Measurements from ENCODE around the gene CASKIN1.

The CASKIN1 gene

GRCh38 chr16:2173366-2173765 lies 23.0 kb downstream of the CASKIN1 start:
- DNase-seq, result no peak

- no peak for DNase-seq
Measured at GRCh38 chr16:2172688-2173335, 23.6 kb downstream of the CASKIN1 start.

- DNase-seq, result no peak
Measured at GRCh38 chr16:2171601-2172178, 24.7 kb downstream of the CASKIN1 start.

GRCh38 chr16:2170587-2171435 lies 25.6 kb downstream of the CASKIN1 start:
- DNase-seq, result no peak

DNA sequence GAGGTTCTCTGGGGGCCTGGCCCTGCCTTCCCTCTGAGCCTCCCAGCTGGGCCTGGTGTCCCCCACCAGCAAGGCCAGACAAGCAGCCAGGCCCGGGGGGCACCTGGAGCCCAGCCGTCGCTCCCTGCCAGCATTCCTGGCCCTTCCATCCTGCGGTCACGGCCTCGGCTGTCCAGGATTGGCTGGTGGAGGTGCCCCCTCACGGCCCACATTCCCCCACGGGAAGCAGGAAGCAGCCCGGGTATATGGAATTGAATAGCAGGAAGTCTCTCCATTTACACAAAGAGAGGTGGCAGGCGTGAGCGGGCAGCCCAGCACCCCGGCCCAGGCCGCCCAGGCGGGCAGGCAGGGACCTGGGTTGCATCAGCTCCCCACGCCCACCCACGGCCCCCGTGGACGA lies 26.3 kb downstream of the CASKIN1 start:
- no peak for DNase-seq

- DNase-seq, result no peak
Measured at GRCh38 chr16:2167068-2167638, 29.3 kb downstream of the CASKIN1 start.

GRCh38 chr16:2166263-2167067 lies 29.9 kb downstream of the CASKIN1 start:
- DNase-seq, result no peak

DNA sequence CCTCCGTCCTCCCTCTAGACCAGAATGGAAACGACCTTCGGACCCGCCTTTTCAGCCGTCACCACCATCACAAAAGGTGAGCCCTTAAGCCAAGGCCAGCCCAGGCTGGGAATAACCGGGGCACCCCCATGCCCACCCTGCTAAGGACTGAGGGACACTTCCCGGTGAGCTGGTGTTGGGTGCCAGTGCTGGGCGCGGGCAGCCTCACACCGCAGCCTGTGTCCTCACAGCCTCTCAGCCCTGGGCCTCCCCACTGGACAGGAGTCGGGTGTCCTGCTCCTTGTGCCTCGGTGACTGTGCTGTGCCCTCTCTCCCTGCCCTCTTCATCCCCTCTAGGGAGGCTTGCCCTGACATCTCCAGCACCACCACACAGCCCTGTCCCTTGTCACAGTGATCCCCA lies 30.5 kb downstream of the CASKIN1 start:
- no peak for DNase-seq

DNA sequence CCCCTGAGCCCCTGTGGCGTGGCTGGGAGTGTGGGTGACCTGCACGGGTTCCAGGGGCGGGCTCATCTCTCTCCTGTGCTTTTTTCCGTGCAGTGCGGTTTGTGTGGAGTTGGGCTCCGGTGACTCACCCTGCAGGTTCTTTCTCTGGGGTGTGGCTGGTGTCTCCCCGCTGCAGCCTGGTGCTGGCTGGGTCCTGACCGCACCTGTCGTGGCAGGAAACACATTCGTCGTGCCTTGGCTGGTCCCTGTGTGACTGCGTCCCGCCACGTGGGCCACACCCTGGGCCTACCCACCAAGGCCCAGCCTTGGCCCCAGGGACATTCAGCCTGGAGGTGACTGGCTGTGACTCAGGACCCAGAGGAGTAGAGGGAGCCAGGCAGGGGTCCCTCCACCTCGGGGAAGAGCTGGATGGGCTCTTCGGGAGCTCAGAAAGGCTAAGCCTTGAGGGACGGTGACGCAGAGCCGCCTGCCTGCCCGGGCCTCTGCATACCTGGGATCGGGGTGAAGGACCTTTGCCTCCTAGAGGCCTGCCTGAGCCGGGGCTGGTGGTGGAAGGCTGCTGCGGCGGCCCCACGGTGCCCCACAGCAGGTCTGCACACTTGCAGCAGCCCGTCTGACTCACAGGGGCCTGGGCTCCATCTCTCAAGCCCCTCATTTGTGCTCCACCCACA lies 33.1 kb downstream of the CASKIN1 start:
- no peak for DNase-seq

DNA sequence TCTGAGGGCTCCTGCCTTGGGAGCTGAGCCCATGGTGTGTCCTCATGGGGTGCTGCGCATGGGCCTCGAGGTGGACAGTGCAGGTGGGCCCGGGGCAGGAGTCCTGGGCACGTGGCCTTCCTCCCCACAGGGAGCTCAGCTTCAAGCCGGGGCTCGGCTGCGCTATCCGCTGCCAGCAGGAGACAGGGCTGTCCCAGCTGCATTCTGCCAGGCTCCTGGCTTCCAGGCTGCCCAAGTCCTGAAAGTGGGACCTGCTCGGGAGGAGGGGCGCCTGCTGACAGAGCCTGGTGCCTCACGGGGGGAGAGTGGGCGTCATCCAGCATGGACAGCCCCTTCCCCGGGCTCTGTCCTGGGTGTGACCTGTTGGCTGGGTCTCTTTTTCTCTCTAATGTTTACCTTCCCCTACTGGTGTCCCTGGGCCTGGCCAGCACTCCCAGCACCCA lies 33.7 kb downstream of the CASKIN1 start:
- DNase-seq, result no peak

- DNase-seq, result no peak
Measured at GRCh38 chr16:2161911-2162310, 34.5 kb downstream of the CASKIN1 start.

- no peak for DNase-seq
Measured at GRCh38 chr16:2160915-2161551, 35.4 kb downstream of the CASKIN1 start.

GRCh38 chr16:2159175-2159838 lies 37.1 kb downstream of the CASKIN1 start:
- DNase-seq, result no peak

GRCh38 chr16:2158262-2158638 lies 38.2 kb downstream of the CASKIN1 start:
- no peak for DNase-seq

DNA sequence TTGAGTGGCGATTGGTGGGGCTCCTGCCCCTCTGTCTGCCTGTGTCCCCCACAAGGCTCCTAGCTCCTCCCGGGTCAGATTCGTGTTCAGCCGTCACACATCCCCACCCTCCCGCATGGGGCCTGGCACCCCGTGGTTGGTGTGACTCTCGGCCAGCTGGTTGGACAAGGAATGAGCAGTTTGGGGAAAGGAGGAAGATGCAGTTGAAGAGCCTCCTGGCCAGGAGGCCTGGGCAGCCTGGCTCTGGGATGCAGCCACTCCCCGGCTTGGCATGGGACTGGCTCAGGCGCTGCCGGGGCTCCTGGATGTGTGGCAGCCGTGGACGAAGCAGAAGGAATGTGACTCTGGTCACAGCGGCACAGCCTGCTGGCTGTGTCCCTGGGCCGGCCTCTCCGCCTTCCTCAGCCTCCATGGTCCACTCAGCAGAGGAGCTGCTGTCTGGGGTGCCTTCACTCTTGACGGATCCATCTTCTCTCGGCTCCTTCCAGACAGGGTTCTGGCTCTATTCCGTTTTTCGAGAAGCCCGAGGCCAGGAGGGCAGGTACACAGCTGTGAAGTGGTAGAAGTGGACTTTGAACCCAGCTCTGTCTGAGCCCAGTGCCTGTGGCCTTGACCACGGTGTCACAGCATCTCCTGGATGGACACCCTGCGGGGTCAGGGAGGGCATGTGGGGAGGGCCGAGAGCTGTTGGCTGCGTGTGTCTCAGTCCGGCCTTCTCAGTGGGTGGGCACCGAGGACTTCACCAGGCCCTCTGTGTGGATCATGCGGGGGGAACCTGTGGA lies 38.7 kb downstream of the CASKIN1 start:
- DNase-seq, result no peak

DNA sequence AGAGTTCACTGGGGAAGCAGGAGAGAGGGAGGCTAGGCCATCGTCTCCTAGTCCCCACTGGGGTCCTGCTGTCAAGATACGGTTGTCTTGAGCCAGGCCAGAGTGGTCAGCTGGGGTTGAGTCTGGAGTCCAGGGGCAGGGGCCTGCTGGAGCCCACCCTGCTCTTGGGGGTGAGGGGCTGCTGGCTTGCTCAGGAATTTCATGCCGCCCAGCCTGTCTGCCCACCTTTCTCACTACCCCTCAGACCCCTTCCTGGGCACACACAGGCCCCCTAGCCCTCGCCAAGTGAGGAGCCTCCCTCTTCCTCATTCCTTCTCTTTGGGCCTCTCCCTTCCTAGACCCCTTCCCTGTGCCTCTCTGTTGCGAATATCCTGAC lies 39.6 kb downstream of the CASKIN1 start:
- DNase-seq, result no peak

- no peak for DNase-seq
Measured at GRCh38 chr16:2155977-2156848, 40.2 kb downstream of the CASKIN1 start.

GRCh38 chr16:2155091-2155950 lies 41.1 kb downstream of the CASKIN1 start, which contains the start of gene TRAF7:
TSS of gene TRAF7 (plus strand) at chr16:2155782. CDS start at chr16:2163921, 8,139 bp downstream.
- peak; percentile 96 for DNase-seq
